AG10803 (cell line): ENCODE measurements around the gene UBL4B.

Experiments
- DNase-seq: peaks from one replicate; pipeline ENCODE4 v3.0.0; 2010; ENCODE audit warnings: low read depth
- H3K4me3 ChIP-seq: 2 replicates; pipeline ENCODE4 v1.5.1; 2011; ENCODE audit warnings: mild to moderate bottlenecking, low read length, control low read depth
- CTCF ChIP-seq: conservative IDR thresholded peaks from 2 replicates; pipeline ENCODE4 v1.5.1; 2011; ENCODE audit warnings: mild to moderate bottlenecking, low read length, control low read depth, inconsistent platforms

Gene UBL4B

GRCh38 chr1:110138956-110139355 is 26.7 kb downstream of the UBL4B start:
- no peak overlapping the region for H3K4me3 ChIP-seq
- TF ChIP-seq CTCF = no peak
- DNase-seq = no peak

DNA sequence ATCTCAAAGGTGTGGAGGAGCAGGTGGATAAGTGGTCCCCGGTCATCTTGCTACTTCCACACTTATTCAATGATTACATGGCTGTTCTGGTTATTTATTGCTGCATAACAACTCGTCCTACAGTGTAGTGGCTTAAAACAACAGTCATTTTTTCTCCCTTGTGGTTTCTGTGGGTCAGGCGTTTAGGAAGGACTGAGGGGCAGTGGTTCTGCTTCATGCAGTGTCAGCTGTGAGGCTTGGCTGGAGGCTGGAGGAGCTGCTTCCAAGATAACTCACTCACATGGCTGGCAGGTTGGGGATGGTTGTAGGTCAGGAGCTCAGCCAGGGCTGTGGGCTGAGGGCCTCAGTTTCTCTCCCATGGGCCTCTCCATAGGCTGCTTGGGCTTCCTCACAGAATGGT is 32.1 kb downstream of the UBL4B start:
- DNase-seq = no peak
- no peak for TF ChIP-seq CTCF
- no peak overlapping the region for H3K4me3 ChIP-seq

DNA sequence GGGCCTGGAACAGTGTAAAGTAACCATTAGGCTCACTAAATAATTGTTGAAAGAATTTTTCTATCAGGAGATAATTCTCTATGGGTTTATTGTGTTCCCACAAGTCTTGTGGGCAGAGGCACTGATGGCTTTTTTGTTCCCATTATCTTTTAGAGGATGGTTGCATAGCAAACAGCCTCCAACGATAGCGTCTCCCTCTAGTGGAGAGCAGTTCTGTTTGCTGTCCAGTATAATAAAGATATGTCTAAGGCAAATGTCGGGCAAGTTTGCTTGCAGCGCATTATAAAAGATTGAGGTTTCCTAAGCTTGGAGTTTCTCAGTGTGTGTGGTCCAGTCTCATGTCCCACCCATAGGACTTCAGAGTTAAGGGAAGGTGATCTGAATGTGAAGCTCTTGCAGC is 36.7 kb downstream of the UBL4B start:
- peak; percentile 46 for TF ChIP-seq CTCF
- no peak overlapping the region for H3K4me3 ChIP-seq
- DNase-seq = no peak

- H3K4me3 ChIP-seq = peak within 1 kb of the TSS; percentile 30
- TF ChIP-seq CTCF = 0 out of 2 replicates have a peak, but pooled peaks have one; percentile 6
- peak; percentile 54 for DNase-seq
Observed at GRCh38 chr1:110150330-110151174, 38.3 kb downstream of the UBL4B start, which contains the start of gene SLC6A17. Gene SLC6A17 (plus strand): TSS chr1:110150494. CDS start chr1:110166930, 16,436 bp downstream.

DNA sequence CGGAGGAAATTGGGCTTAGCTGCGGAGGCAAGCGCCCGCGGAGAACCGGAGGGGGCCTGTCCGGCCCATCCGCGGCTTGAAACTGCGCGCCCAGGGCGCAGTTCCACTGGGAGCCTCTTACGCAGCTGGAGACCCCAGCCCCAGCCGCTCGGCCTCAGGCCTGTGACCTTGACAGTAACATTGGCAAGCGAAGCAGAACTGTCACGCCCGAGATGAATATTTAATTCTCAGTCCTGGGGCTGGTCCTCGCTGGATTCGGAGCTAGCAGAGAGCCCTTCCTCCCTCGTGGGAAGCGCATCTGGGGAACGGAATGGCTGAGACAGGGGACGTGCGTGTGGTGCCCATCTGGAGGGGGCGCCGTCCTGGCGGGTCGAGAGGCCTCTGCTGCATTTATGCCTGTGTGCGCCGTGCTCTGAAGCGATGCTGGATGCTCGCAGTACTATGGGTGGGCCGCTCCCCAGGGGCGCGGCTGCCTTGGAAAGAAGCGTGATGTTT is 39.0 kb downstream of the UBL4B start:
- TF ChIP-seq CTCF = no peak
- DNase-seq = no peak
- peak overlapping the region; percentile 30 for H3K4me3 ChIP-seq

- DNase-seq = peak; percentile 46
- no peak for TF ChIP-seq CTCF
- H3K4me3 ChIP-seq = no peak overlapping the region
Observed at GRCh38 chr1:110152133-110152785, 40.0 kb downstream of the UBL4B start.
